HCT116 (cell line): ENCODE data around the gene SYNE1. TPM values are rescaled to one million over a fixed set of nuclear protein-coding genes. Genes with fewer than 3 reads are reported as not detected.

Experiments used
- ATAC-seq: fragments of 200-7000 bp; cut with Tn5 transposase; 2 replicates; pipeline ENCODE4 v1.9.1; 2020; ENCODE audit warnings: mild to moderate bottlenecking, moderate library complexity
- BruUV-seq: library from RNA; stranded (reverse); fragments of 400-500 nt; replicated peaks from 2 replicates; lab custom pipeline; 2021; lab: Mats Ljungman, UMichigan
- CTCF ChIA-PET: fragments of 300-600 bp; sonication (Branson Sonifier 250); formaldehyde crosslinking; loops from one replicate; lab custom pipeline; 2021; ENCODE audit warnings: antibody characterized with exemption; lab: Charles Lee
- POLR2A ChIA-PET: fragments of 300-600, 350-600 bp; sonication (Branson Sonifier 250); formaldehyde crosslinking; loops from one replicate; lab custom pipeline; 2021; ENCODE audit warnings: antibody characterized with exemption; lab: Charles Lee
- RAD21 ChIA-PET, 2 experiments: fragments of 300-600 bp; sonication (Branson Sonifier 250); formaldehyde crosslinking; loops; one replicate each; lab custom pipeline; 2023; ENCODE audit warnings: low total read pairs in 2 of 2; ENCODE audit not compliant: uncharacterized antibody in 2 of 2, unreplicated experiment in 2 of 2, low non-redundant PET in 1 of 2; lab: Charles Lee
- DNase-seq: peaks from one replicate; pipeline ENCODE4 v3.0.0-alpha.2; 2010; ENCODE audit warnings: low read depth, low spot score
- H2AFZ ChIP-seq: fragments of 200-600 bp; shearing (Covaris generic), sonication (generic); 2 replicates; pipeline ENCODE4 v1.6.1; 2017; ENCODE audit warnings: low read depth, mixed run types, mixed read lengths, antibody characterized with exemption, low read length; ENCODE audit not compliant: poor library complexity, severe bottlenecking
- H3K27ac ChIP-seq: 2 replicates; pipeline ENCODE4 v1.5.1; 2012; ENCODE audit warnings: low read depth, low read length
- H3K27me3 ChIP-seq: fragments of 200-600 bp; sonication (generic); 2 replicates; pipeline ENCODE4 v1.6.1; 2016; ENCODE audit warnings: mixed run types, low read length, mixed read lengths; ENCODE audit not compliant: insufficient read depth
- H3K36me3 ChIP-seq, 2 experiments: fragments of 200-500 bp in 1 of 2; fragments of 200-600 bp in 1 of 2; sonication (Bioruptor generic) in 1 of 2; sonication (generic) in 1 of 2; 2 replicates each; pipeline versions ENCODE4 v1.5.1 to v1.6.1; 2014 to 2016; ENCODE audit warnings: low read length in 2 of 2, inconsistent platforms in 1 of 2, mixed read lengths in 1 of 2, mixed run types in 1 of 2; ENCODE audit not compliant: insufficient read depth in 2 of 2, control insufficient read depth in 1 of 2
- H3K4me1 ChIP-seq, 2 experiments: fragments of 200-600 bp in 1 of 2; sonication (generic) in 1 of 2; 2 replicates each; pipeline versions ENCODE4 v1.5.1 to v1.6.1; 2012 to 2017; ENCODE audit warnings: low read length in 2 of 2, inconsistent platforms in 1 of 2, mild to moderate bottlenecking in 1 of 2, mixed read lengths in 1 of 2, mixed run types in 1 of 2, moderate library complexity in 1 of 2; ENCODE audit not compliant: insufficient read depth in 2 of 2, control insufficient read depth in 1 of 2
- H3K4me2 ChIP-seq: fragments of 200-600 bp; sonication (generic); 2 replicates; pipeline ENCODE4 v1.6.1; 2017; ENCODE audit warnings: mixed run types, low read length, mixed read lengths
- H3K4me3 ChIP-seq, 2 experiments: fragments of 200-600 bp in 1 of 2; sonication (generic) in 1 of 2; replicated peaks in 1 of 2; 2 replicates each; pipeline ENCODE4 v1.5.1; 2011 to 2016; ENCODE audit warnings: low read length in 2 of 2, control low read depth in 1 of 2, low read depth in 1 of 2, mild to moderate bottlenecking in 1 of 2, mixed read lengths in 1 of 2, mixed run types in 1 of 2
- H3K79me2 ChIP-seq: fragments of 200-600 bp; sonication (generic); 2 replicates; pipeline ENCODE4 v1.6.1; 2017; ENCODE audit warnings: mild to moderate bottlenecking, mixed run types, low read length, moderate library complexity, mixed read lengths; ENCODE audit not compliant: insufficient read depth
- H3K9ac ChIP-seq: fragments of 200-600 bp; sonication (generic); 2 replicates; pipeline ENCODE4 v1.6.1; 2016; ENCODE audit warnings: low read length, mixed read lengths
- H3K9me2 ChIP-seq: fragments of 200-600 bp; sonication (generic), shearing (Covaris generic); 2 replicates; pipeline ENCODE4 v1.6.1; 2017; ENCODE audit warnings: mixed run types, mild to moderate bottlenecking, moderate library complexity; ENCODE audit not compliant: insufficient read depth
- H3K9me3 ChIP-seq, 2 experiments: fragments of 200-500 bp in 1 of 2; fragments of 200-600 bp in 1 of 2; sonication (Bioruptor generic) in 1 of 2; sonication (generic) in 1 of 2; 2 replicates each; pipeline ENCODE4 v1.6.1; 2014 to 2017; ENCODE audit warnings: low read length in 2 of 2, mixed read lengths in 2 of 2, inconsistent platforms in 1 of 2, low read depth in 1 of 2, mild to moderate bottlenecking in 1 of 2, mixed run types in 1 of 2, moderate library complexity in 1 of 2; ENCODE audit not compliant: control insufficient read depth in 1 of 2, insufficient read depth in 1 of 2
- H4K20me1 ChIP-seq: fragments of 200-600 bp; sonication (generic), shearing (Covaris generic); 2 replicates; pipeline ENCODE4 v1.6.1; 2017; ENCODE audit warnings: mixed run types, mild to moderate bottlenecking, moderate library complexity; ENCODE audit not compliant: insufficient read depth
- CBX3 ChIP-seq: IDR thresholded peaks from 2 replicates; pipeline ENCODE4 v1.6.1; 2012; ENCODE audit warnings: low read depth
- ELF1 ChIP-seq: IDR thresholded peaks from 2 replicates; pipeline ENCODE4 v1.6.1; 2012; ENCODE audit warnings: low read depth, borderline replicate concordance
- EZH2 ChIP-seq: fragments of 200-600 bp; sonication (generic); IDR thresholded peaks from 2 replicates; pipeline ENCODE4 v1.6.1; 2017; ENCODE audit warnings: antibody characterized with exemption, mixed run types
- FOSL1 ChIP-seq: IDR thresholded peaks from 2 replicates; pipeline ENCODE4 v1.6.1; 2012; ENCODE audit warnings: low read depth
- POLR2A ChIP-seq: IDR thresholded peaks from 2 replicates; pipeline ENCODE4 v1.7.0; 2011; ENCODE audit warnings: borderline replicate concordance; ENCODE audit not compliant: insufficient read depth, insufficient read length; ENCODE audit errors: extremely low read depth
- SP1 ChIP-seq: IDR thresholded peaks from 2 replicates; pipeline ENCODE4 v1.6.1; 2012; ENCODE audit warnings: low read depth
- SRF ChIP-seq: IDR thresholded peaks from 2 replicates; pipeline ENCODE4 v1.6.1; 2012; ENCODE audit warnings: low read depth
- TCF7L2 ChIP-seq: IDR thresholded peaks from 2 replicates; pipeline ENCODE4 v1.7.0; 2011; ENCODE audit warnings: borderline replicate concordance, inconsistent platforms; ENCODE audit not compliant: insufficient read depth, insufficient read length; ENCODE audit errors: extremely low read depth
- YY1 ChIP-seq: IDR thresholded peaks from 2 replicates; pipeline ENCODE4 v1.6.1; 2011; ENCODE audit warnings: low read length, low read depth, moderate library complexity, mild to moderate bottlenecking; ENCODE audit not compliant: insufficient replicate concordance; ENCODE audit errors: extremely low read depth
- ZNF274 ChIP-seq: fragments of 200-500 bp; sonication (Bioruptor generic); IDR thresholded peaks from 2 replicates; pipeline ENCODE4 v1.6.1; 2014; ENCODE audit warnings: mild to moderate bottlenecking, low read depth, low read length, inconsistent platforms
- intact Hi-C: fragments of 100-400 bp; cut with micrococcal nuclease; formaldehyde crosslinking; loops from 2 replicates; pipeline ENCODE4 v1.10.0; 2022
- total RNA-seq: library from RNA; stranded (reverse); gene quantifications from one replicate; pipeline ENCODE4 v1.2.1, GENCODE V29; 2021; ENCODE audit not compliant: unreplicated experiment
- TF ChIP-seq, protein P1 (sequence below): IDR thresholded peaks from 2 replicates; pipeline ENCODE4 v1.6.1; 2012
- TF ChIP-seq, protein P2 (sequence below): IDR thresholded peaks from 2 replicates; pipeline ENCODE4 v1.6.1; 2012

Gene SYNE1
- total RNA-seq, 1 experiment from 2014 or later, result 5.4 TPM

DNA sequence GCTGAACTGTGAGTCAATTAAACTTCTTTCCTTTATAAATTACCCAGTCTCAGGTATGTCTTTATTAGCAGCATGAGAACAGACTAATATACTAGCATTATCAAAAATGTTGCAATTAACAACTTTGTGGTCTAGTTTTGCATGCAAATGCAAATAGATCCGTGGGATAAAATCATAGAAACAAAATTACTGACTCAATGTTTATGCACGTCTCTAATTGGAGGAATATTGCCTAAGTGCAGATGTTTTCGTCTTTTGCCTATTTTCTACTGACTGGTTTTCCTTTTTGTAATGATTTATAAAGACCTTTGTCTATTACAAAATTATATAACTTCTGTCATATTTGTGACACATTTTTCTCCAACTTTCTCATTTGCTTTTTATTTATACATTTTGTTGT lies 51.9 kb downstream of the SYNE1 start (continued):
- no peak for TF ChIP-seq POLR2A
- TF ChIP-seq, protein P1, sequence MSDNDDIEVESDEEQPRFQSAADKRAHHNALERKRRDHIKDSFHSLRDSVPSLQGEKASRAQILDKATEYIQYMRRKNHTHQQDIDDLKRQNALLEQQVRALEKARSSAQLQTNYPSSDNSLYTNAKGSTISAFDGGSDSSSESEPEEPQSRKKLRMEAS, result no peak
- no peak for TF ChIP-seq EZH2
- no peak for TF ChIP-seq CBX3
- TF ChIP-seq, protein P2, sequence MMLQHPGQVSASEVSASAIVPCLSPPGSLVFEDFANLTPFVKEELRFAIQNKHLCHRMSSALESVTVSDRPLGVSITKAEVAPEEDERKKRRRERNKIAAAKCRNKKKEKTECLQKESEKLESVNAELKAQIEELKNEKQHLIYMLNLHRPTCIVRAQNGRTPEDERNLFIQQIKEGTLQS, result no peak
- TF ChIP-seq SP1, result no peak
- no peak for TF ChIP-seq ZNF274
- TF ChIP-seq ELF1, result no peak

DNA sequence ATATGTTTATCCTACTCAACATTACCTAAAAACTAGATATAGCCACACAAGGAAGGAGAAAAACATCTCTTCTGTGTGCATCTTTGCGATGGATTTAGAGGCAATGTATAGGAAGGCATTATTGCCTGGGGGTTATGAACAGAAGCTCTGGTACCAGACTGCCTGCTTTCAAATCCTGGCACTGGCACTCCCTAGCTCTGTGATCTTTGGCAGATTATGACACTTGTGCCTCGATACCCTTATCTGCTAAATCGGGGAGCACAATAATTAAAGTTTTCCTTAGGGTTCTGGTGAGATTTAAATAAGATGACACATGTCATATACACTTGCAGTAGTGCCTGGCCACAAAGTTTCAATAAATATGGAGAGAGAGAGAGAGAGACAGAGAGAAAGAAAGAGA lies 53.3 kb downstream of the SYNE1 start:
- BruUV-seq, result no TSS peak
- no peaks in the 10 kb centered on the region for H3K27me3 ChIP-seq
- CTCF ChIA-PET, result no interaction called here

DNA sequence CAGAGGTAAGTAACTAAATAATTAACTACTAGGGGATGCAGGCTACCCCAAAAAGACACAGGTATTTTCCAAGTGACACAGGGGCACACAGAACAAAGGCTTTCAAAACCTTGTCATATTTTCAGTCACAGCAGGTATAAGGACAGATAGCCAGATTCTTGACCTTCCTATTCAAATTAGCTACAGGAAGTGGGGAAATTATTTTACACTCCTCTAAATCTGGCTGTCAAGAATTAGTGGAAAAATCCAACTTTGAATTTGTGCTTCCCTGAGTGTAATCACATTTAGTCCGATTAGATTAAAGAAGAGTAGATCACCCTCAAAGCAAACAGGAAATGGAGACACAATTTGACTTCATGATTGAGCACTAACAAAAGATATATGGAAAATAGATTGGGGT lies 60.6 kb downstream of the SYNE1 start:
- H3K4me2 ChIP-seq, result no peak overlapping the region
- no peak for DNase-seq
- no peak overlapping the region for H3K9ac ChIP-seq
- no peaks in the 10 kb centered on the region for H3K79me2 ChIP-seq
- H4K20me1 ChIP-seq, result no peaks in the 10 kb centered on the region
- RAD21 ChIA-PET, result no interaction called here
- BruUV-seq, result no TSS peak
- H3K9me3 ChIP-seq, result no peaks in the 10 kb centered on the region
- no peaks in the 10 kb centered on the region; a peak in 1 of 4 replicates for H3K4me1 ChIP-seq
- intact Hi-C loops, result no loop called here
- TF ChIP-seq, protein P1, result no peak
- TF ChIP-seq SP1, result no peak
- no peak for TF ChIP-seq TCF7L2
- TF ChIP-seq SRF, result no peak
- TF ChIP-seq, all 23 proteins: peak for 0
- H3K27me3 ChIP-seq, result no peaks in the 10 kb centered on the region
- no peaks in the 10 kb centered on the region for H3K9me2 ChIP-seq
- H2AFZ ChIP-seq, result no peak overlapping the region
- no peaks in the 10 kb centered on the region for H3K36me3 ChIP-seq
- ATAC-seq, result no peak
- ChIA-PET POLR2A (no interaction called here), CTCF (interaction anchor here (1.4 kb wide), 1 partner anchor 67 kb away, joined by 3 read pairs; no protein-coding TSS in a partner anchor)
- no peak overlapping the region for H3K27ac ChIP-seq
- no peak overlapping the region for H3K4me3 ChIP-seq

More for the DNA sequence above, 53.3 kb downstream of the SYNE1 start:
- no peaks in the 10 kb centered on the region for H3K9me3 ChIP-seq
- H3K36me3 ChIP-seq, result no peaks in the 10 kb centered on the region
- H4K20me1 ChIP-seq, result no peaks in the 10 kb centered on the region
- DNase-seq (no peak), ATAC-seq (no peak)
- no peak overlapping the region for H3K4me2 ChIP-seq
- intact Hi-C loops, result no loop called here
- no peaks in the 10 kb centered on the region for H3K79me2 ChIP-seq
- TF ChIP-seq SRF (no peak), YY1 (no peak), FOSL1 (no peak), EZH2 (no peak)
- H2AFZ ChIP-seq, result no peak overlapping the region
- POLR2A ChIA-PET, result no interaction called here
- no peak overlapping the region for H3K9ac ChIP-seq
- RAD21 ChIA-PET, result no interaction called here
- no peak overlapping the region for H3K4me3 ChIP-seq
- no peaks in the 10 kb centered on the region for H3K9me2 ChIP-seq
- no peak overlapping the region for H3K27ac ChIP-seq
- H3K4me1 ChIP-seq, result no peaks in the 10 kb centered on the region
